ENCODE results near the gene WFIKKN1.

Gene WFIKKN1

DNA sequence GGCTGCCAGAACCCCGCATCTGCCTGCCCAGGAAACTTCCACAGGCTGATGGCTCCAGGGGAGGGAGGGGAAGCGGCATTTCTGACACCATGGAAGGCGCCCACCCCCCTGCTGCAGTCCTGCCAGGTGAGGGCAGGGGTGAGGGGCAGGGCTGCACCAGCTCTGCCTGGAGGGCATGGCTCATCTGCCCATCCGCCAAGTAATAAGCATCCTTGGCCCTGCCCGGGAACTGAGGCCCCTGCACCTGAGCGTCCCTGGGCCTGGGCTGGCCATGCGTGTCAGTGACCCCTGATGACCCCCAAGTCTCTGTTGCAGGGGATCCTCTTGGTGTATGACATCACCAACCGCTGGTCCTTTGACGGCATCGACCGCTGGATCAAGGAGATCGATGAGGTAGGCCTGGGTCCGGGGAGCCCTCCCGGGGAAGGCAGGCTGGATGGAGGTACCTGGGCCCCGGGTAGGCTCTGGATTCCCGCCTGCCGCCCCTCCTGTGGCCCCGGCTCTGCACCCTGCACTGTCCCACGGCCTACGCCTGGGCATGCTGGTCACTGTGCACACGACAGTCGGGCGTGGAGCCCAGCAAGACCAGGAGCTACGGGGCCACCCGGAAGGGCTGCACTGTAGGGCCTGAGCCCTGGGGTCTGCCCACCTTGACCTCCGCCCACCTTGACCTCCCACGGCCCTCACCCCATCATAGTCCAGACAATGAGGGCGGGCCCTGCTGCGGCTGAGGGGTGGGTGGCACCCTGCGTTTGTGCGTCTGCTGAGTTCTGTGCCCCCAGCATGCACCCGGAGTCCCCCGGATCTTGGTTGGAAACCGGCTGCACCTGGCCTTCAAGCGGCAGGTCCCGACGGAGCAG is 5.4 kb upstream of the WFIKKN1 start:
- no peak for DNase-seq

GRCh38 chr16:625977-626765 is 4.6 kb upstream of the WFIKKN1 start:
- DNase-seq: no peak

GRCh38 chr16:626787-627453 is 3.9 kb upstream of the WFIKKN1 start:
- no peak for DNase-seq

GRCh38 chr16:627454-628239 is 3.1 kb upstream of the WFIKKN1 start:
- no peak for DNase-seq

GRCh38 chr16:628321-629061 is 2.3 kb upstream of the WFIKKN1 start:
- no peak for DNase-seq

GRCh38 chr16:629185-629832 is 1.5 kb upstream of the WFIKKN1 start:
- DNase-seq: no peak

- DNase-seq: peak in 1 of 2 donors; percentile 26
Measured at GRCh38 chr16:629833-630248, 944 bp upstream of the WFIKKN1 start.

DNA sequence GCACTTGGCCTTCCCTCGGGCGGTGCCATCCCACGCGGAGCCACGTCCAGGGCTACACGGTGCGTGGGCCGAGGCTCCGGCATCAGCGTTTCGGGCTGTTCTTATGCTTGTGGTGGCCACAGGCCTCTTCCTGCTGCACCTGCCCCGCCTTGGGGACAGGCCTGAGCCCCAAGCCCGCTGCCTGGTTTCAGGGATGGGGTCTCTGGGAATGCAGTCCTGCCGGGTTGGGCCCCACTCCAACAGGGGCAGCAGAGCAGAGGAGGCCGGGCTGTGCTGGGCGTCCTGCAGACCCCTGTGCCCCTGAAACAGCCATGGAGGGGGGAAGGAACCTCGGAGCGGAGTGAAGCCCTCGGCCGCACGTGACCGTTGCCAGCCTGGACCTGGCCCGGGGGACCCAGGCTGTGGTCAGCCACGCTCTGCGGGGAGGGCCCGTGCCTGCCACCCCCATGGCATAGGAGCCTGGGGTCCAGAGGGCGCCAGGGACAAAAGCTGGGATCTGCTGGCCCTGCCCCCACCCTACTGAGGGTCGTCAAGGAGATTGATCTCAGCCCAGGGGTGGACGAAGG is 453 bp upstream of the WFIKKN1 start:
- peak; percentile 22 to 42 for DNase-seq

GRCh38 chr16:631808-632358 is 1.1 kb downstream of the WFIKKN1 start:
- no peak for DNase-seq

DNA sequence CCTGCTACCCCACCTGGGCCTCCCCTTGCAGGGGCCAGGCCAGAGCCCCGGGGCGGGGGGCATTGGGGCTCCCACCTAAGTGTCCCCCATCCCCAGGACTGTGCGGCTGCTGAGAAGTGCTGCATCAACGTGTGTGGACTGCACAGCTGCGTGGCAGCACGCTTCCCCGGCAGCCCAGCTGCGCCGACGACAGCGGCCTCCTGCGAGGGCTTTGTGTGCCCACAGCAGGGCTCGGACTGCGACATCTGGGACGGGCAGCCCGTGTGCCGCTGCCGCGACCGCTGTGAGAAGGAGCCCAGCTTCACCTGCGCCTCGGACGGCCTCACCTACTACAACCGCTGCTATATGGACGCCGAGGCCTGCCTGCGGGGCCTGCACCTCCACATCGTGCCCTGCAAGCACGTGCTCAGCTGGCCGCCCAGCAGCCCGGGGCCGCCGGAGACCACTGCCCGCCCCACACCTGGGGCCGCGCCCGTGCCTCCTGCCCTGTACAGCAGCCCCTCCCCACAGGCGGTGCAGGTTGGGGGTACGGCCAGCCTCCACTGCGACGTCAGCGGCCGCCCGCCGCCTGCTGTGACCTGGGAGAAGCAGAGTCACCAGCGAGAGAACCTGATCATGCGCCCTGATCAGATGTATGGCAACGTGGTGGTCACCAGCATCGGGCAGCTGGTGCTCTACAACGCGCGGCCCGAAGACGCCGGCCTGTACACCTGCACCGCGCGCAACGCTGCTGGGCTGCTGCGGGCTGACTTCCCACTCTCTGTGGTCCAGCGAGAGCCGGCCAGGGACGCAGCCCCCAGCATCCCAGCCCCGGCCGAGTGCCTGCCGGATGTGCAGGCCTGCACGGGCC is 1.9 kb downstream of the WFIKKN1 start:
- no peak for DNase-seq

- no peak for DNase-seq
Measured at GRCh38 chr16:633336-634050, 2.7 kb downstream of the WFIKKN1 start.

GRCh38 chr16:634051-634670 is 3.4 kb downstream of the WFIKKN1 start:
- no peak for DNase-seq

DNA sequence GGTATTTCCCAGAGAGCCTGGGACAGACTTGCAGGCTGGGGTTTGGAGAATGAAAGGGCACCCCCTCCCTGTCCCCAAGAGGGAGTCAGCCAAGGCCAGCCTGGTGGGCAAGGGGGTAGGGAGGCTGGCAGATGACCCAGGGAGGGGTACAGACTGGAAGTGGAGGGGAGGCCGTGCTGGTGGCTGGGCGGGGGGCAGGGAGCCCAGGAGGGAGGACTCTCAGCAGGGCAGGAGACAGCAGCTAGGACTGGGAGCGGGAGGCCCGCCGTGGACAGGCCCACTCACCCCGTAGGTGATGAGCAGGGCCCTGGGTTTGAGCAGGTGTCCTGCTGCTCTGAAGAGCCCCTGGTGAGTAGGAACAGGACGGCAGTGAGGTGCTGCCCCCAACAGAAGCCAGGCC is 4.2 kb downstream of the WFIKKN1 start:
- no peak for DNase-seq

DNA sequence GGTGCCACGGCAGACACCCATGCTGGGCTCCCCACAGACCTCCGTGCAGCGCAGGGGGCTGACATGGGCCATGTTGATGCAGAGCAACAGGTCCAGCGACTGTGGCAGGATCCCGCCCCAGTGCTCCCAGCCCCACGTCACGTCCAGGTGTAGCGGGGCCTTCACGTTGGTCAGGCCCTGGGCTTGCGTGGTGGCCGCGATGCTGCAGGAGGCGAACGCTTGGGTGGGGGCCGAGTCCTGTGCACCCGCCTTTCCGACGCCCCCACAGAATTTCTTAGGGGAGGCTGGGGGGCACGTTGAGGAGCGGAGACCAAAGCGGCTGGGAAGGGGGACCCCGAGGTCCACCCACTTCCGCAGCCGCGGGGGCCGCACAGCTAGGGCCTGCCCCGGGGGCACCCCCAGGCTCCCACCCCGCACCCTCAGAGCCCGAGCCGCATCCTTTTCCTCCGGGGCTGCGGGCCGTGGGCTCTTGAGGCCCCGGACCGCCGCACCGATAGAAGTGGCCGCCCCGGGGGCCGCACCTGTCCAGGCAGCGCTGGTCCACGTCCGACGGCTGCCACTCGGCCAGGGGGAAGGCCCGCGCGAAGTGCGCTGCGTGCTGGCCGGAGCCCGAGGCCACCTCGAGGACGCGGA is 4.9 kb downstream of the WFIKKN1 start:
- DNase-seq: no peak

DNA sequence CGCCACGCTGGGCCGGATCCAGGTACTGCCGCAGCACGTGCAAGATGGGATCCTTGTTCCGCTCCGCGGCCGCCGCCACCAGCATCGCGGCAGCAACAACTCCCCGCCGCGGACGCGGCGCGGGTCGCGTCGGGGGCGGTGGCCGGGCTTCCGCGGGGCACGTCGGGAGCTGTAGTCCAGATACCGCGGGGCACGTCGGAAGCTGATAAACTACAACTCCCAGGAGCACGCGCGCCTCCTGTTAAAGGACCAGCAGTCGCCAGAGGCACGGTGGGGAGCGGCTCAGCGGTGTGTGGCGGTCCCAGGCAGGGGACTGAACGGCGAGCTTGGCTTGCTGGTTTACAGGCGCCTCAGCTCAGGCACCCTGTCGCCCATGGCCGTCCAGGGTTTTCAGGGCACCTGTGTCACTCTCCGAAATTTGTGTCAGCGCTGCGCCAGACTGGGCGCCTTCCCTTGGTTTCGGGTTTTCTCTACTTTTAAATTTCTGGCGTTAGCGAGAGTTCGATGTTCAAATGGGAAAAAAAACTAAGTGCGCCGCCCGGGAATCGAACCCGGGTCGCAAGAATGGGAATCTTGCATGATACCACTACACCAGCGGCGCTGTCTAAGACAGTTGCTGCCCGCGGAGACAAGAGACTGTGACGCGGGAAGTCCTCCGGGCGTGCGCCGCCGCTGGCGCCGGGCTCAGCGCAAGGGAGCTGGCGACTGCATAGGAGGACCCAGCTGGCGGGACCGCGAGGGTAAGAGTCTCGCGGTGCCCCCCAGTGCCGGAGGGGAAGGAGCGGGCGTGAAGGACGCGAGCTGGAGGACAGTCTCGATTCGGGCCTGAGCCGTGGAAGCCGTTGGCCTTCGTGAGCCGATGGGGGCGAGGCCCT is 5.7 kb downstream of the WFIKKN1 start, which contains the start of gene METTL26:
METTL26 (minus strand) TSS at position 100 of the 875 bp plus-strand sequence; CDS start at position 85, 15 bp downstream.
- peak; percentile 94 to 96 for DNase-seq
